K562 (cell line): ENCODE results near the gene ARSD. TPM values are rescaled to one million over a fixed set of nuclear protein-coding genes. Genes with fewer than 3 reads are reported as not detected.

Experiments used
- ATAC-seq: fragments of 200-7000 bp; cut with Tn5 transposase; 3 replicates; pipeline ENCODE4 v1.9.1; 2020; ENCODE audit warnings: moderate library complexity
- BruUV-seq: library from RNA; stranded (reverse); fragments of 400-500 nt; replicated peaks from 2 replicates; lab custom pipeline; 2021; lab: Mats Ljungman, UMichigan
- CTCF ChIA-PET: fragments of 300-600 bp; formaldehyde crosslinking; extraction: SDS; loops from one replicate; lab custom pipeline; 2021; ENCODE audit warnings: low intra/inter-chr PET ratio; lab: Yijun Ruan, JAX
- POLR2A ChIA-PET: fragments of 300-600, 350-650 bp; sonication (Branson Sonifier 250); formaldehyde crosslinking; extraction: SDS; loops from one replicate; lab custom pipeline; 2021; ENCODE audit warnings: antibody characterized with exemption, inconsistent platforms; lab: Yijun Ruan, JAX
- DNase-seq, 4 experiments: peaks; one replicate each; pipeline versions ENCODE4 v3.0.0 to v3.0.0-alpha.2; 2011 to 2018; ENCODE audit warnings: low spot score in 3 of 4, mixed read lengths in 3 of 4; ENCODE audit errors: extremely low read depth in 1 of 4
- FAIRE-seq: peaks from 2 replicates; lab custom pipeline; 2011; peaks lifted over from hg19 to GRCh38; lab: Jason Lieb, UNC
- H2AFZ ChIP-seq: 2 replicates; pipeline ENCODE4 v1.6.0; 2011; ENCODE audit warnings: low read depth, low read length, control low read depth, inconsistent platforms
- H3K27ac ChIP-seq: fragments of 200-600 bp; 3 replicates; pipeline ENCODE4 v1.8.0; 2011; ENCODE audit warnings: low read depth, mild to moderate bottlenecking, control low read depth, inconsistent platforms, low read length, moderate library complexity, mixed read lengths; ENCODE audit errors: extremely low read depth
- H3K27me3 ChIP-seq, 2 experiments: fragments of 300-600 bp in 1 of 2; 2 replicates in 1 of 2; 3 replicates in 1 of 2; pipeline versions ENCODE4 v1.6.0 to v1.8.0; 2011; ENCODE audit warnings: inconsistent platforms in 2 of 2, low read length in 2 of 2, mild to moderate bottlenecking in 1 of 2, mixed read lengths in 1 of 2, moderate library complexity in 1 of 2; ENCODE audit not compliant: control insufficient read depth in 2 of 2, insufficient read depth in 2 of 2
- H3K36me3 ChIP-seq: fragments of 300-600 bp; 3 replicates; pipeline ENCODE4 v1.8.0; 2011; ENCODE audit warnings: mild to moderate bottlenecking, low read length, inconsistent platforms; ENCODE audit not compliant: control insufficient read depth, insufficient read depth
- H3K4me1 ChIP-seq, 2 experiments: fragments of 200-600 bp in 1 of 2; replicated peaks in 1 of 2; 2 replicates in 1 of 2; 3 replicates in 1 of 2; pipeline versions ENCODE4 v1.5.1 to v1.8.0; 2011; ENCODE audit warnings: inconsistent platforms in 2 of 2, low read length in 2 of 2, mild to moderate bottlenecking in 1 of 2, mixed read lengths in 1 of 2, moderate library complexity in 1 of 2; ENCODE audit not compliant: control insufficient read depth in 2 of 2, insufficient read depth in 2 of 2
- H3K4me2 ChIP-seq: 2 replicates; pipeline ENCODE4 v1.6.1; 2011; ENCODE audit warnings: low read length, control low read depth, inconsistent platforms, mixed read lengths; ENCODE audit not compliant: insufficient read depth
- H3K4me3 ChIP-seq: fragments of 200-600 bp; sonication (generic), shearing (Covaris generic); 2 replicates; pipeline ENCODE4 v1.5.1; 2016; ENCODE audit warnings: control low read depth, inconsistent platforms
- H3K79me2 ChIP-seq: fragments of 200-600 bp; 3 replicates; pipeline ENCODE4 v1.8.0; 2011; ENCODE audit warnings: low read length, inconsistent platforms; ENCODE audit not compliant: control insufficient read depth, insufficient read depth
- H3K9ac ChIP-seq, 2 experiments: 2 replicates each; pipeline versions ENCODE4 v1.6.0 to v1.6.1; 2011; ENCODE audit warnings: low read depth in 2 of 2, low read length in 2 of 2, control low read depth in 1 of 2, inconsistent platforms in 1 of 2, mild to moderate bottlenecking in 1 of 2, mixed read lengths in 1 of 2; ENCODE audit not compliant: insufficient read depth in 1 of 2
- H3K9me1 ChIP-seq: one replicate; pipeline ENCODE4 v1.6.0; 2011; ENCODE audit warnings: inconsistent platforms, mild to moderate bottlenecking, low read length, moderate library complexity; ENCODE audit not compliant: control insufficient read depth, insufficient read depth
- H3K9me3 ChIP-seq: replicated peaks from 2 replicates; pipeline ENCODE4 v1.5.1; 2011; ENCODE audit warnings: low read depth, low read length, inconsistent platforms; ENCODE audit not compliant: control insufficient read depth, insufficient read depth
- H4K20me1 ChIP-seq: replicated peaks from 2 replicates; pipeline ENCODE4 v1.6.1; 2011; ENCODE audit warnings: low read length, inconsistent platforms, mixed read lengths; ENCODE audit not compliant: control insufficient read depth, insufficient read depth
- CBX3 ChIP-seq, 2 experiments: IDR thresholded peaks; 1 replicate in 1 of 2; 2 replicates in 1 of 2; pipeline ENCODE4 v1.6.1; 2012; ENCODE audit warnings: inconsistent platforms in 2 of 2, low read length in 2 of 2, borderline replicate concordance in 1 of 2, control low read depth in 1 of 2
- DIDO1 ChIP-seq: fragments of 450-650 bp; IDR thresholded peaks from 2 replicates; pipeline ENCODE4 v1.6.1; 2016; ENCODE audit warnings: low read depth, missing biosample characterization, missing genetic modification characterization
- HMBOX1 ChIP-seq: sonication (generic); IDR thresholded peaks from 2 replicates; pipeline ENCODE4 v1.6.1; 2016
- RAD21 ChIP-seq, 2 experiments: fragments of 250-450 bp in 1 of 2; fragments of 450-650 bp in 1 of 2; sonication (Bioruptor Pico) in 1 of 2; formaldehyde crosslinking in 1 of 2; IDR thresholded peaks in 1 of 2; conservative IDR thresholded peaks in 1 of 2; 2 replicates each; pipeline versions ENCODE4 v1.4.0 to v1.8.0; 2020 to 2022; ENCODE audit warnings: mild to moderate bottlenecking in 2 of 2, moderate library complexity in 1 of 2
- TEAD2 ChIP-seq: fragments of 450-650 bp; IDR thresholded peaks from 2 replicates; pipeline ENCODE4 v1.6.1; 2016; ENCODE audit warnings: missing genetic modification characterization, control low read depth, missing compliant biosample characterization
- ZNF12 ChIP-seq: sonication (generic); formaldehyde crosslinking; IDR thresholded peaks from 2 replicates; pipeline ENCODE4 v1.4.0; 2020; ENCODE audit warnings: mild to moderate bottlenecking, missing genetic modification reagents
- ZNF175 ChIP-seq: fragments of 200-800 bp; sonication (Bioruptor generic); IDR thresholded peaks from 2 replicates; pipeline ENCODE4 v1.6.1; 2016; ENCODE audit warnings: low read depth, mild to moderate bottlenecking, missing genetic modification characterization, missing compliant biosample characterization
- WGBS: fragments of 100-300 bp; shearing (Covaris generic); methylation state at CpG from one replicate; pipeline ENCODE4 v1.1.6; 2016; ENCODE audit warnings: low coverage, mixed read lengths; ENCODE audit not compliant: insufficient coverage; ENCODE audit errors: missing lambda C conversion rate; 5-methylcytosine and 5-hydroxymethylcytosine counted together
- in situ Hi-C: fragments of 300-500 bp; cut with MboI; formaldehyde crosslinking; loops from 4 replicates; pipeline ENCODE4 v1.15.0; 2018; ENCODE audit warnings: inconsistent platforms, mixed read lengths
- intact Hi-C: fragments of 100-400 bp; cut with micrococcal nuclease; formaldehyde crosslinking; loops from 2 replicates; pipeline ENCODE4 v1.14.2; 2022
- polyA plus RNA-seq, 8 experiments: library from polyadenylated mRNA; depleted of rRNA in 4 of 8; stranded (reverse) in 5 of 8; unstranded in 3 of 8; fragments of >200 nt; fragmentation: Nextera tagmentation in 2 of 8; fragmentation: Illumina TruSeq in 1 of 8; extraction: Ambion mirVana in 2 of 8; extraction: Trizol in 1 of 8; gene quantifications; 2 replicates each; pipeline versions ENCODE4 v1.2.1 to v1.2.3, GENCODE V29; 2011 to 2014; ENCODE audit warnings: inconsistent platforms in 1 of 8, missing spikeins in 1 of 8
- total RNA-seq, 7 experiments: library from RNA; depleted of rRNA in 6 of 7; stranded (reverse); fragments of >200 nt in 6 of 7; fragmentation: Illumina TruSeq in 2 of 7; extraction: Trizol in 2 of 7; gene quantifications; 2 replicates each; pipeline versions ENCODE4 v1.2.1 to v1.2.3, GENCODE V29; 2011 to 2021; ENCODE audit warnings: low replicate concordance in 1 of 7
- TF ChIP-seq, protein P1 (sequence below): IDR thresholded peaks from 2 replicates; pipeline ENCODE4 v1.6.1; 2016; ENCODE audit warnings: missing genetic modification characterization, missing compliant biosample characterization

The ARSD gene
- total and polyA plus RNA-seq, 9 of the 15 experiments (the other 6 are each of a cell fraction or from before 2014, with no cell fraction given) = 0.05 to 0.23 (median 0.09) TPM; not detected in 1

DNA sequence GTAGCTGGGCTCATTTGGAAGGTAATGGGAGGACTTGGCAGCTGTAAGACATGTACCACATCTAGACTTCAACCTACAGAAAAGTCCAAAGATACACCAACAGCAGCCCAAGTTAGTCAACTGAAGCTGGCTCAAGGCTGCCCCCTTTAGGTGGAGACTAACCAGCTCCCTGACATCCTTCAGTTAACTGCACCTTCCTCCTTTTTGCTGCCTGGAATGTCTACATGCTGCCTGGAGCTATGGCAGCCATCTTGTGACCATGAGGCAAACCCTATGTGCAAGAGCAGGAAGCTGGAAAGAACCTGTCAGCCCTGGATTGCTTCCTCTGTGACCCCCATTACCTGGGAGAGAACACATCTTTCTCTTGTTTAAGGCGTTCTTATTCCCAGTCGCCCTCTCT is 25.8 kb downstream of the ARSD start (continued):
- TF ChIP-seq DIDO1 (tag) (no peak), ZNF175 (CRISPR knock-in tag) (no peak), HMBOX1 (peak; percentile 21; the same call in 1 of the 2 replicates), RAD21 (CRISPR knock-in tag; conservative IDR thresholded peaks at IDR 0.05 in 1 of 2, IDR thresholded peaks at IDR 0.05 in 1 of 2) (0 out of 4 replicates have a peak, but pooled peaks of 1 of the 2 experiments have one; percentile 15), CBX3 (IDR thresholded peaks at IDR 0.05; ENCODE audit: borderline replicate concordance in 1 of 2, low read length in 2 of 2) (0 out of 3 replicates have a peak, but pooled peaks of 1 of the 2 experiments have one; percentile 42)
- TF ChIP-seq, all 486 proteins: peak for 10

- ATAC-seq = no peak
- 17% methylated on average over 1 of the region's 1 CpG for WGBS
- ChIA-PET POLR2A (no interaction called here), CTCF (no interaction called here)
- Histone ChIP-seq H3K9me3 (peaks cover 2% of the 10 kb centered on the region; the same call in 1 of the 2 replicates), H3K9me1 (no peaks in the 10 kb centered on the region), H3K79me2 (no peaks in the 10 kb centered on the region), H3K27ac (no peak overlapping the region), H3K4me1 (peaks cover 3% of the 10 kb centered on the region in 2 experiments; a peak in 3 of 5 replicates), H3K4me2 (no peak overlapping the region), H3K36me3 (no peaks in the 10 kb centered on the region), H3K27me3 (no peaks in the 10 kb centered on the region; a peak in 1 of 5 replicates), H2AFZ (no peak overlapping the region), H3K9ac (no peak overlapping the region), H4K20me1 (no peaks in the 10 kb centered on the region), H3K4me3 (no peak overlapping the region)
- in situ Hi-C loops = no loop called here
- TF ChIP-seq ZNF12 = peak; percentile 93
- TF ChIP-seq, protein P1, sequence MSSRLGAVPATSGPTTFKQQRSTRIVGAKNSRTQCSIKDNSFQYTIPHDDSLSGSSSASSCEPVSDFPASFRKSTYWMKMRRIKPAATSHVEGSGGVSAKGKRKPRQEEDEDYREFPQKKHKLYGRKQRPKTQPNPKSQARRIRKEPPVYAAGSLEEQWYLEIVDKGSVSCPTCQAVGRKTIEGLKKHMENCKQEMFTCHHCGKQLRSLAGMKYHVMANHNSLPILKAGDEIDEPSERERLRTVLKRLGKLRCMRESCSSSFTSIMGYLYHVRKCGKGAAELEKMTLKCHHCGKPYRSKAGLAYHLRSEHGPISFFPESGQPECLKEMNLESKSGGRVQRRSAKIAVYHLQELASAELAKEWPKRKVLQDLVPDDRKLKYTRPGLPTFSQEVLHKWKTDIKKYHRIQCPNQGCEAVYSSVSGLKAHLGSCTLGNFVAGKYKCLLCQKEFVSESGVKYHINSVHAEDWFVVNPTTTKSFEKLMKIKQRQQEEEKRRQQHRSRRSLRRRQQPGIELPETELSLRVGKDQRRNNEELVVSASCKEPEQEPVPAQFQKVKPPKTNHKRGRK (tag) = 0 out of 2 replicates have a peak, but pooled peaks have one; percentile 16
- no peak for TF ChIP-seq TEAD2 (tag)
- no peak for DNase-seq
- intact Hi-C loops = no loop called here
- FAIRE-seq = no peak
- no TSS peak for BruUV-seq
Measured at GRCh38 chrX:2902841-2903240, 26.3 kb downstream of the ARSD start.
